HG02938 (cell line): Measurements from ENCODE around the gene IKZF1.

Experiments
- ATAC-seq: cut with Tn5 transposase; IDR thresholded peaks from one replicate; pipeline ENCODE4 v1.9.1; 2021; ENCODE audit warnings: mild to moderate bottlenecking, moderate library complexity; ENCODE audit not compliant: unreplicated experiment

The IKZF1 gene

DNA sequence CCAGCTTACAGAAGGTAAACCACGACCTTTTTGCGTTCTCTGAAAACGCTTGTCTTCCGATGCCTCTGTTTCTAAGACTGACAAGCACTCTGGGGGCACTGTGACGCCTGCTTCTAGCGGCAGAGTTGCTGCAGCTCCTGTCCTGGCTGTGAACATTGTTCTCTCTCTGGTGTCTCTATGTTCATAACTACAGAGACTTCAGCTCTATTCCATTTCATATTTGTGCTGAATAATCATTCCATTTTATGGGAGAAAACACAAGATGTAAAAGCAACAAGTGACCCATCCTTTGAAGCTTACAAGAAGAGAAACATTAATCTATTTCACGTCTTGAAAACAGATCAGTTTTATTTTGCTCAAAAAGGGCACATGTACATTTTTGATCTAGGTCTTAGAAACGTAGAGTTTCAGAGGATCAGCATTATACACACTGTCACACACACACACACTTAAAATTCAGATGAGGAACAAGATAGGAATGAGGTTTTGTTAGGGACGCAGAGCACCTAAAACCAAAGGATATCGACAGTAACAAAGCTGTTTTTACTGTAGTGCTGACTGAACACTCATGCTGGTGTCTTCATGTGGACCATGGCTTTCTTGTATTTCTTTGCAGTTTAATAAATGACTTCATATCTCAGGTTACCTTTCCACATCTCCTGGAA lies 3.0 kb downstream of the IKZF1 start:
- peak; percentile 27 for ATAC-seq

DNA sequence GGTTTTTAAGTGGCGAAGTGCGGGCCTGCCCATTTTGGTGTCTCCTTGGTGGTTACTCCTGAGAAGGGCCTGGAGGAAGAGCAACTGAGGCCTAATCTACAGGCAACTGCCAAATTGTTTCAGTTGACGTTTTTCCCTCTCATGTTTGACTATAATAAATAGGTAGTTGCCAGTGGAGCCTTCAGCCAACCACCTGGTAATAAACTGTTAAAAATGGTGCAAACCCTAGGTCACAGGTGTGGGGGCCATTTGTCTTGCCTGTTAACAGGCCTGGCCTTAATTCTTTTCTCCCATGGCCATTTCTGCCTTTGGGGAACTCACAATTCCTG lies 3.7 kb downstream of the IKZF1 start:
- no peak for ATAC-seq

DNA sequence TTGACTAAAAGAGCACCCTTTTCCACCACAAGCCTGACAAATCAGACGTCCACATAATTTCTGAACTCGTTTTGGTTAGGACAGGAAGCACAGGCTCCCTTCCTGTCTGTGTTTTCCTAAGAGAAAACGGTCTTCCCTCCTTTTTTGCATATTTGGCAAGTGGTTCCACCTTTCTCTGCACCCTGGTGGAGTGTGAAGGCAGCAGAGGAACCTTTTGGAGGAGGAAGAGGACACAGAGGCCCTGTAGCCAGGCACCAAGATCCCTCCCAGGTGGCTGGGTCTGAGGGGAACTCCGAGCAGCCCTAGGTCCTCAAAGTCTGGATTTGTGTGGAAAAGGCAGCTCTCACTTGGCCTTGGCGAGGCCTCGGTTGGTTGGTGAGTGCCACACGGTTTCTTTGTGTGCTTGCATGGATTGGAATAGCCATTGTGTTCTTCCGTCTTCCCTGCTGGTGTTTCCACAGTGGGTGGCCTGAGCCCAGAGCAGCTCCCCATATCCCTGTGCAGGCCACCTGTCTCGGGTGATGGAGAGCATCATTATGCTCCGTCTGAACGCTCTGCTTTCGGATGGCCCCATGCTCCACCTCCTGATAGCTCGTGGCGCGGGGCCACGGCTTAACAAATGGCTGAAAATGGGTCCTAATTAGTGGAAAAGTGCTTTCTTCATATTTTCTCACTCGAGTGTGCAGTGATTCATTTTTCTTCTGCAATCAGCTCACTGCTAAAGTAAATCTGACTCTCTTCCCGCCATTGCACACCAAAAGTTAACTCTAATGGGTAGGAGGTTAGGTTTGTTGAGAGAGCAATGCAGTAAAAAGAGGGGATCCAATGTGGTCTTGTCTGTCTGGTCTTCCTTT lies 4.2 kb downstream of the IKZF1 start:
- no peak for ATAC-seq

DNA sequence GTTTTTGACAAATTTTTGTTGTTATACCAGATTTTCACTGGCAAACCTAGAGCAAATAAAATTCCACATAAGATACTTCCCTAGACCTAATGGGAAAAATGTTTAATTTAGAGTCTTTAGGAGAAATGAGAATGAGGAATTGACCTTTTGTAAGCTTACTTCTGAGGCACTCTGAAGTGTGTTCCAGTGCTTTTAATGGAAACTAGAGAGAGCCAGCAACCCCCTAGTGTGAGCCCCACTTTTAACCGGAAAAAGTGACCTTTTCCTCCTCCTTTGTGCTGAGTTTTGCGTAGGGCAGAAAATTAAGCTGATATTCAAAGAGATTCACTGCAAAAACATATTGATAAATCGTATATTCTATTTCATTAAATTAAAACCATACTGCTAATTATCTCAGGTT lies 5.2 kb downstream of the IKZF1 start:
- no peak for ATAC-seq

DNA sequence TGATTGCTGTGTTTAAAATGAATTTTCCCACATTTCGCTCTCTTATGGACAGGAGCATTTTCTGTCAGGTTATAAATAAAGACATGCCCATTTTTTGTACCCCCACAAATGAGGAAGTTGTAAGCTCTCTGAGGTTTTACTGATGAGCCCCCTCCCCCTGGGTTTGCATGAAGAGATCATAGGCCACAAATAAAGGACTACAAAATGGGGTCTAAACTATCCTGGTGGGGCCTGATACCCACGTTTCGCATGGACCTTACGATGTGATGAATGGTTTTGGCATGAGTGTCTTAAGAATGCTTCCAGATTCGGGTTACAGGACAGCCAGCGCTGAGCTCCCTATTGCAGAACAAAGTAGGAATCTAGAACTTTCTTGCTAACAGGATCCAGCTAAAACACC lies 5.8 kb downstream of the IKZF1 start:
- ATAC-seq = no peak

DNA sequence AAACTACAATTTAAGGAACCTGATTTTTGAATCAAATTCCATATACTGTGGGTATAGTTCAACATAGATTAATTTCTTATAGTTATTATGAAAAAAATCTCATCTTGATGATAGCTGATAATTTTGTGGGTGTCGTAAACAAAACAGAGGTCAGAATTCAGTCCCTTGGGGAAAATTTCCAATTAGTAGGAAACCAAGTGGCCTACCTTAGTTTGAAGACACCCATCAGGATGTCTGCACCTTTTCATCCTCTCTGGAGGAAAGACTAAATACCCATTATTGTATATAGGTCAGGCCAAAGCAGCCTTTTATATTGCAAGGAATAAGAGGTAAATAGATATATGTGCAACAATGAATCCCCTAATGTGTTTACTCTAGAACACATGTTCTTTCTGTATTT lies 6.4 kb downstream of the IKZF1 start:
- no peak for ATAC-seq

DNA sequence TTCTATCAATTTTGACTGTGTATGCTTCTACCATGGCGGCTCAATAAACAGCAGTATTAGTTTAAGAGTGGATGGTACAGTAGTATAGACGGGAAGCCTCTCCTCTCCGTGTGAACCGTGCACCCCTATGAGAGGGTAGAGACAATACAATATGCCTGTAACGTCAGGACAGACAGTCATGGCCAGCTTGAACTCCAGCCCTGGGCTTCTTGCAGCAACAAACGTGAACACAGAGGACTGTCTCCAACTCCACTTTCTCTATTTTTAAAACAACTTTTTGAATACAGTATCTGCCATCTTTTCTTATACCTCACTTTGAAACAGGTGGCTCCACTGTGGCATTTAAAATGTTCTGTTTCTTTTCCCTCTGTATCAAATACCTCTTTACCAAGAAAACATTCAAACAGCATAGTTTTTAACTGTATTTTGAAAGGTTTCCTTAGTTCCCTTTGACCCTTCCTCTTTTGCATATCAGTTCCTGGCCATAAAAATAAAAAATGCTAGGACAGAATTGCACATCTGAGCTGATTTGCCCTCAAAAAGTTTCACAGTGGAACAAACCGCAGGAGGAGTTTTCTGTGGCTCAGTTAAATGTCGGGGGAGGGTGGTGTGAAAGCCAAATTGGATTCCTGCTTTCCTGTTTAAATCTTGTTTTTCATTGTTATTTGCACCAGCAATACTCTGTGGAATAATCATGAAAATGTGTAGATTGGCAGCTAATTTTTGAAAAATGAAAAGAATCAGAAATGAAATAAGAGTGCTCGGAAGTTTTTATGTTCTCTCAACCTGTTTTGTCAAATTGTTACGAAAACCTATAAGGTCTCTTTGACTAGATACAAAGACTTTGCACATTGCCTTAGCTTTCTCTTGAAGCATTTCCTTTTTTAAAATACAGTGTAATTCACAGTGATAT lies 8.0 kb downstream of the IKZF1 start:
- no peak for ATAC-seq

DNA sequence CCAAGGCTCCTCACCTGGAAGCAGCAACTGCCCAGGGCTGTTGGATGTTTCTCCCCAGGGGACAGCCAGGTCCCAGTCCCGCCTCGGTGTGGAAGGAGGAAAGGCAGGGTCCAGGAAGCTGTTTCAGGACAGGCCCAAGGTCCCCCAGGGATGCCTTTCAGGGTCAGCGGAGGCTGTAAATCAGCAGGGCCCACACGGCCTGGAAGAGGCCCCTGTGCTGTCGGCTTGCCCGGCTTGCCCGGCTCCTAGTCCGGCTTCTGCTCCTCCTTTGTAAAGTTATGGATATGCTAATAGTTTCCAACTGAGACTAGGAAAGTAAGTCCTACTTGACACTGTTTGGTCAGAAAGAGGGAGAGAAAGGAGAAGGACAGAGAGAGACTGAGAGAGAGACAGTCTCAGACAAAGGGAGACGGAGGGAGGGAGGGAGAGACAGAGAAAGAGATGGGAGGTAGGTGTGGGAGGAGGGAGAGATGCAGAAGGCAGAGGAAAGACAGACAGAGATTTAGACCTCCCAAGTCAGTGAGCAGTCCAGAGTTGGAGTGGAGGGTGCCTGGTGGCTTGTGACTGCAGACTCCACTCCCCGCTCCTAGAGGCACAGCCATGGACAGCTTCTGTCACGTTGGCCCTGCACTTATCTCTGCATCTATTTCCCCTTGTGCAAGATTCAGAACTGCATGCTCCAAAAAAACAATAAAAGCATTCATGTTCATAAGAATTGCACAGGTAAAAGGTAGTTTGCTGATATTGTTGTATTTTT lies 10.5 kb downstream of the IKZF1 start:
- no peak for ATAC-seq

DNA sequence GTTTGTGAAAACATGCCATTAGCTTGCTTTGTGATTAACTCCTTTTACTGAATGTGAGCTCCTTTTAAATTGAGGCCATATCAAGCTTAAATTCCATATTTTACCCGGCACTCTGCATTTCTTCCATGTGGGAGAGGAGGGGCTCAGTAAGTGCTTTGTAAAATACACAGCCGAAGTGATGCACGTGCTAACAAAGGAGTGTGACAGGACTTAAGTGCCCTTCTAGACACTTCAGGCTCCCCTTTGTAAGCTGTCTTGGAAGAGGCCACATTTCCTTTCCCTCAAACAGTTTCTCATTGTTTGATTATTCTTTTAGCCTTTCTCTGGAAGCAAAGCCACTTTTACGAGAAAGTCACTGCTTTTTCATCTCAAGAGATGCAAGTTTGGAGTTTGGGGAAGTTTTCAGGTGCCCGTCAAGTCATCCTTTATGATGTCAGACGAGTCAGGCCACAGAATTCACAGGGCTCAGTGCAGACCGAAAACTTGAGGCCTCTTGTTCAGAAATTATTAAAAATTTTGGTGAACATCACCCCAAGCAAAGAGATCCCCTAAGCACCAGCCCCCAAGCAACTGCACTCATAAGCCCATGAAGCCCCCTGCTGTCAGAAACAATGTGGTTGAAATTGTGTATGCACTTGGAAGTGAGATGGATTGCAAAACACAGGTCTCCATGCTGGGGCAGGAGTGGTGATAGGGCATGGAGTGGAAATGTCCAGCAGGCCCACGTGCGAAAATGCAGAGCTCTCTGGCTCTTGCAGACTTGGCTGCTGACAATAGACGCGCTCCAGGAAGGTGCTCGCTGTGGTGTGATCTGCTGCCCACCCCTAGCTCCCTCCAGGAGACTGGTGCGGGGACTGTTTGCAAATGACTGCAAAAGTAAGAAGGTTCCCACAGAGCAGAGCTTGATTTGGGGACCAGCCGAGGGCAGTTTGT lies 11.5 kb downstream of the IKZF1 start:
- no peak for ATAC-seq

DNA sequence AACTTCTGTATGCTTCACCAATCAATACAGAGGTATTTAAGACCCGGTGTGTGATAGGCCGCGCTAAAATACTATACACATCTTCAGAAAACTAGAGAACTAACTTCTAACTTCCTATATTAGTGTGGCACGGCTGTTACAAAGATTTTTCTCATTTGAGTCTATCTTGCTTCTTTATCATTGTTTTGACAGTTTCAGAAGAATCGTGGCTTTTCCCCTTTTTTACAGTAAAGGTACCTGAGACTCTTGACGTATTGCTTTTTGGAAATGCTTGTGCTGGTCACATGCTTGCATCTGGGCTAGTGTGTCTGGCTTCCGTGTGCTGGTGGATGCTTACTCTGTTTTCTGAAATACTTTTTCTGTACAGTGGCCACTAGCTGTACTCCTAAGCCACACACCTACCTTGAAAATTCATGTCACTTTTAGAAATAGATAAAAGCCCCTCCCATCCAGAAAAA lies 12.7 kb downstream of the IKZF1 start:
- ATAC-seq = peak; percentile 78

DNA sequence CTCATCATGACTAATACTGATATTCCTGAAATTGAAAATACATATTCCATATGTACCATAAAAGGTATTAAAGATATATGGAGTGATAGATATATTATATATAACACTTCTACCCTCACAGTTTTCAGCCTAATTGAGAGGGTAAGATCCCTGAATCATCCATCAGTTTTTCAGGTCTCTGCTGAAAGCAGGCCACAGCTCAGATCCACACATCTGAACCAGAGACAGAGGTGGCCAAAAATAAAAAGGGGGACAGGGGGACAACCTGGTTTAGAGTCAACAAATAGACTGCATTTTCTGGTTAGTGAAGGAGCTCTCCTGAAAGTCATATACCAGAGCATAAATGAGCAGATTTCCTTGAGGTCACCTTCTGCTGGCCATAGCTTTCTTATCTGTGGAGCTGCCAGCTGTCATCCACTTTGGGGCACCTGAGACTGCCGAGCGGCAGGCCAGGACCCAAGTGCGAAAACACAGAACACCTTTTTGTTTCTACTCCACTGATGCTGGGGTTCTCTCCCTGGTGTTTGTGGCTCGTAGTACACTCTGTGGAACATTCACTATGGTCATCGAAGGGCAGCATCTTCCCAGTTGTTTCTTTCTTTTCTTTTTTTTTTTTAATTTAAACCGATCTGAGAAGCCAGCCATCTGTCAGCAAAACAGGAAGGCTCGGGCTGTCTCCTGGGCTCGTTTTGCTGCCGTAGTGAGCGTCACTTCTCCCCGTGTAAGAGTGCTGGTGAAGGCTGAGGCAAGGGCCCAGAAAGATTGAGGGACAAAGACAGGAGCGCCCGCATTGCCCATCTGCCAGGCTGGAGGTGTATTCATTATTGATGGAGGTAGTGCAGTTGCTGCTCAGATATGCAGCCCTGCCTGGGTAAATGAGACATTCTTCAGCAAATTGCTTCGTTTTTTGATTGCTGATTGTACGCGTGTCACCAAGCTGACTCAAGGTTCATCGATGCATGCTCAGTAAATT lies 13.5 kb downstream of the IKZF1 start:
- no peak for ATAC-seq

DNA sequence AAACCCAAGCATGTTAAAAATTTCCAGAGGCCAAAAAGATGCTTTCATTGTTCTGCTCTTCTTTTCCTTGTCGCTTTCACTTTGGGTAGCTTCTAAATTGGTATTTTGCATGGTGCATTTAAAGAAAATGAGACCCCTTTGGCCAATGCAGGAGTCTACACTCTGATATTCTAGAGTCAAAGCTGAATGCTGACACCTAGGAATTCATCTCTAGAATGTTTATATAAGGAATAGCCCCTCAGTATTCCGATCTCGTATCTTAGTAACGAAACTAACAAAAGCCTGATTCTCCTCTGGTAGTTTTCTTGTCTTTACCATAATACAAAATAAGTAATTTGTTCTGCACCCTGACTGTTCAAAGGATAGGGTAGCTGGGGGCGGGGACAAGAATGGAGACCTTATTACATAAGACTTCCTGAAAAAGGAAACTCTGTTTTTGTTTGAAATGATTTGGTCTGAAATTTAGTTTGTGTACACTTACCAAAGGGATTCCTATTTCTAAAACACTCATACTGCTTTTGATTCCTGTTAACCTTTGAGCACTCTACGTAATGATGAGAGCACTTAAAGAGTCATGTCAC lies 17.1 kb downstream of the IKZF1 start:
- no peak for ATAC-seq

DNA sequence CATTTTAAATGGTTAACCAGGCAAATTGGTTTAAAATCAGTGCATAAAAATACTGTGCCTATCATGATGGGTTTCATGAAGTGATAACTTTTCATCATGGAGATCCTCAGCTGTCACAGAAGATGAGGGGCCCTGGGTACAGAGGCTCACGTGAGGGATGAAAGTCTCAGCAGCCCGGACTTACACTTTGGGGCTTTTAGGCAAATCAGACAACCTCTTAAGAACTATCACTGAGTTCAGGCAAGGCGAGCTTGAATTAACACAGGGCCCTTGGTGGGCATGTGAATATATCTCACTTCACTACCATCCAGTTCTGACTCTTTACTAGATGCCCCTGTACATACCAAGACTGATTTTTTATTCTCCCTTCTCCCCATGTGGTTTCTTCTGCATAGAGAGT lies 19.6 kb downstream of the IKZF1 start:
- ATAC-seq = no peak

DNA sequence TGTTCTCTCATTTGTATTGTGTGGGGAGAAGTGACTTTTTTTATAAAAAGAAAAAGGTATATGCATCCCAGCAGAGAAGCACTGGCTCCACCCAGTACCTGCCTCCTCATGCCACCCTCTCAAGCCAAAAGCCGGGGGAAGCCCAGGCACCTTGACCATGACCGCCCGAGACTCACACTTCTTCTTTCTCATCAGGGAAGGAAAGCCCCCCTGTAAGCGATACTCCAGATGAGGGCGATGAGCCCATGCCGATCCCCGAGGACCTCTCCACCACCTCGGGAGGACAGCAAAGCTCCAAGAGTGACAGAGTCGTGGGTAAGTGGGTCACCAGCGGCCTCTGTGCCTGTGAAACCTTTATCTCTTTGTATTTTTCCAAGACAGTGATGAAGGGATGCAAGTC lies 22.9 kb downstream of the IKZF1 start:
- no peak for ATAC-seq

DNA sequence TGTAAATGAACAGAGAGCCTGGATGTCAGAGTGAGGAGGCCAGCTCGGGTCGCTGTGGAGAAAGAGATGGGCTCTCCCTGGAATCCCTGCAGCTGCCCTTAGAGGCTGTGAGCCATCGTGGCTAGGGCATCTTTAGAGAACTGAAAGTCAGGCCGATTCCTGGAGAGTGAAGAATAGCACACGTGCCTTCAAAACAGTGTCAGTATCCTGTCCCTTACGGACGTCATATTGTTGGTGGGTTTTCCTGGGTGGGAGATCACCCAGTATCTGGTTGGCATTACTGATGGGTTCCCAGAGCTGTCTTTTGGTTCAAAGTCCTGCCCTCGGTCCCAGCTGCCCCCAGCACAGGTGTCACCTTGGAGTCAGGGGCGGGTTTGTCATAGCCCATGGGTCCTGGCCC lies 25.3 kb downstream of the IKZF1 start:
- ATAC-seq = no peak

DNA sequence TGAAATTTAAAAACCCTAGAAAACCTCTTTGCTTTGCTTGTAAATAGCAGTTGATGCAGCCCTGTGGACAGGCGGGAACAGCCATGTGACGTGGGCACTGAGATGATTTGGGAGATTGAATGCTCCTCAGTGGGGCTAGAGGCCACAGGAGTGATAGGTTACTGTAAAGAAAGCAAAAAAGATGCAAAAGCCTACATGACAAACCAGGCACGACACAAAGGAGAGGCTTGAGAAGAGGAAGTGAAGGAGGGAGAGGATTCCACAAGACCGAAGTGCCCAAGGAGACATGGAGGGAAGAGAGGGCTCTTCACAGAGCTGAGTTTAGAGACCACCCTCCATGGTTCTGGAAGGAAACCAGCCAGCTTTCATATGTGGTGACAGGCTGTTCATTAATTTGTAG lies 25.7 kb downstream of the IKZF1 start:
- no peak for ATAC-seq

DNA sequence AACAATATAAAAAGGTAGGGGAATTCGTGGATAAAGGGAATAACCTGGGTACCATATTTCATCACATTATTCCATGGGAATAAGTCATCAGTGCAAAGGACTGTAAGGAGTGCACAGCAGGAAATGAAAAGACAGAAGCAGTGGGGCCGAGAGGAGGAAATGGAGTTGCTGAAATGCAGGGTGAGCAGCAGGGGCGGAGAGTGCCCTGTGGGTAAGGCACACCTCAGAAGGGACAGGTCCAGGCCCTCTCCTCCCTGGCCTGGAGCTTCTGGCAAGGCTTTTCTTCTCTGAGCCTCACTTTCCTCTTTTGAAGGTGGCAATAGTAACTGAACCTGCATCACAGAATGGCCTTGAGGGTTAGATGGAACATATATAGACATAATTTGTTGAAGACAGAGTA lies 26.2 kb downstream of the IKZF1 start:
- ATAC-seq = no peak

DNA sequence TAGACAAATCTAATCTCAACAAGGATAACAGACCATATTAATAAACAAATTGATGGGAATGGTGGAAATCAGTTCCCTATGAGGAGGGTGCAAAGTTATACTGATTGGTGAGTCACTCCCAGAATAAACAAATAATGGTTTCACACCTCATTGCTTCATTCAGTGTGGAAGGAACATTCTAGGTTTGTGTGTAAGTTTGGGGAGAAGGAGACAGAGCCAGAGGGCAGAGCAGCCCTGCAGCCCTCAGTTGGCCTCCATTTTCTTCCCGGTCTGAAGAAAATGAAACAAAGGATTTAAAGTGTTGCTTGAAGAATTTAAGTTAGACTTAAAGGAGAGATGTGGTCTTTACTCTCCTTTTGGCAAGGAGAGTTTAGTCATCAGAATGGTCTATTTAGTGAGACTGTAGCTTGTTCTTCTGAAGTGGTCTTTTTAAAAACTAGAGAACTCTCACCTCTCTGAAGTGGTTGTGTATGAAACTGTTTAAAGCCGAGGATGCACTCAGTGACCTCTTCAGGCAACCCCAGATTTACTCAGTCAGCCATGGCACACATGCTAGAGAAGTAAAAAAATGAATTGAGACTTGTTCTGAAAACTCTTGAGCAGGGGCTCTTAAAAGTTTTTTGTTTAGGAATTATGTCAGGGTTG lies 27.2 kb downstream of the IKZF1 start:
- ATAC-seq = peak; percentile 71
